GM12874 (cell line): ENCODE measurements around the gene CDK6.

Experiments used
- TF ChIP-seq, protein P1 (sequence below): IDR thresholded peaks from 2 replicates; pipeline ENCODE4 v1.5.1; 2011; ENCODE audit warnings: low read depth, mild to moderate bottlenecking, control low read depth, low read length, moderate library complexity; ENCODE audit not compliant: insufficient read depth

CDK6 gene

DNA sequence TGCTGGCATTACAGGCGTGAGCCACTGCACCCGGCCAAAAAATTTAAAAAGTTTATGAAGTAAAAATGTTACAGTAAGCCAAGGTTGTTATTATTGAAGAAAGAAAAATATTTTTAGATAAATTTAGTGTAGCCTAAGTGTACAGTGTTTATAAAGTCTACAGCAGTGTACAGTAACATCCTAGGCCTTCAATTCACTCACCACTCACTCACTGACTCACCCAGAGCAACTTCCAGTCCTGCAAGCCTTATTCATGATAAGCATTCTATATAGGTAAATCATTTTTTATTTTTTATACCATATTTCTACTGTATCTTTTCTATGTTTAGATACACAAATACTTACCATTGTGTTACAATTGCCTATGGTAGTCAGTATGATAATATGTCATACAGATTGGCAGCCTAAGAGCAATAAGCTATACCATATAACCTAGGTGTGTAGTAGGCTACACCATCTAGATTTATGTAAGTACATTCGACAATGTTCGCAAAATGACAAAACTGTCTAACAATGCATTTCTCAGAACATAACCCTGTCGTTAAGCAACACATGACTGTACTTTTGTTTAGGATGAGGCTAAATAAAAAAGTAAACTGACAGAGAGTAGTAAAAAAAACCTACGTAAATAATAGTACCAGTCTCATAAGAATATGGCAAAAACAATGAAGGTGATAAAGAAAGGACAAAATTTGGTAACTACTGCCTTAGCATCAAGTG, 168.4 kb downstream of the CDK6 start:
- TF ChIP-seq, protein P1, sequence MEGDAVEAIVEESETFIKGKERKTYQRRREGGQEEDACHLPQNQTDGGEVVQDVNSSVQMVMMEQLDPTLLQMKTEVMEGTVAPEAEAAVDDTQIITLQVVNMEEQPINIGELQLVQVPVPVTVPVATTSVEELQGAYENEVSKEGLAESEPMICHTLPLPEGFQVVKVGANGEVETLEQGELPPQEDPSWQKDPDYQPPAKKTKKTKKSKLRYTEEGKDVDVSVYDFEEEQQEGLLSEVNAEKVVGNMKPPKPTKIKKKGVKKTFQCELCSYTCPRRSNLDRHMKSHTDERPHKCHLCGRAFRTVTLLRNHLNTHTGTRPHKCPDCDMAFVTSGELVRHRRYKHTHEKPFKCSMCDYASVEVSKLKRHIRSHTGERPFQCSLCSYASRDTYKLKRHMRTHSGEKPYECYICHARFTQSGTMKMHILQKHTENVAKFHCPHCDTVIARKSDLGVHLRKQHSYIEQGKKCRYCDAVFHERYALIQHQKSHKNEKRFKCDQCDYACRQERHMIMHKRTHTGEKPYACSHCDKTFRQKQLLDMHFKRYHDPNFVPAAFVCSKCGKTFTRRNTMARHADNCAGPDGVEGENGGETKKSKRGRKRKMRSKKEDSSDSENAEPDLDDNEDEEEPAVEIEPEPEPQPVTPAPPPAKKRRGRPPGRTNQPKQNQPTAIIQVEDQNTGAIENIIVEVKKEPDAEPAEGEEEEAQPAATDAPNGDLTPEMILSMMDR = no peak

GRCh38 chr7:92665926-92666325, 170.4 kb downstream of the CDK6 start:
- TF ChIP-seq, protein P1 = no peak

DNA sequence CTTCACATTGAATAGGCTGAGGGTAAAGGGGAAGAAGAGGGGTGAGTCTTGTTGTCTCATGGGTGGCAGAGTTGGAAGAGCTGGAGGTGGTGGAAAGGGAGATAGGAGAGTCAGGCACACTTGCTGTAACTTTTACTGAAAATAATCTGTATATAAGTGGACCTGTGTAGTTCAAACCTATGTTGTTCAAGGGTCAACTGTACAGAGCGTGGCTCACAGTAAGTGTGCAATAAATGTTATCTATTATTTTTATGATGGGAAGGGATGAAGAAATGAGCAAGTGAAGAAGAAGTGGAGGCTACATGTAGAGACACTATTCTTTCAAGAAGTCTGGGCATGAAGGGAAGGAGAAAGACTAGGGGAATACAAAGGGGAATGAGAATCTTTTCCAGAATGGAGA, 174.7 kb downstream of the CDK6 start:
- TF ChIP-seq, protein P1 = no peak

DNA sequence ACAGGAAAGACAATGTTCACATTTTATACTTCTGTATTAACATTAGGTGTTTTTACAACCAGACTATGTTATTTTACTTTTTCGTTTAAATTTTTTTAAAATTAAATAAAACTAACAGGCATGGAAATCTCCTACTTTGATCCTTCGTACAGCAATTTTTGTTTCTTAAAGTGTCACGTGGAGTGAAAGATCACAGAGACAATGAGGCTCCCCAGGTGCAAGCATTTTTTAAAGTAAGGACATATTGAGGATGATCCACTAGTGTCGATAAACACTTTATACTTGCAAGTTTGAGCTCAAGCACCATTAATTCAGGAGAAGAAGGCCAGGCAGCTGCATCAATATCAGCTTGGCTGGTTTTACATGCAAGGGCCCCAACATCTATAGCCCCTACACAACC, 177.7 kb downstream of the CDK6 start:
- TF ChIP-seq, protein P1 = no peak

GRCh38 chr7:92657391-92657790, 179.0 kb downstream of the CDK6 start:
- TF ChIP-seq, protein P1 = no peak

DNA sequence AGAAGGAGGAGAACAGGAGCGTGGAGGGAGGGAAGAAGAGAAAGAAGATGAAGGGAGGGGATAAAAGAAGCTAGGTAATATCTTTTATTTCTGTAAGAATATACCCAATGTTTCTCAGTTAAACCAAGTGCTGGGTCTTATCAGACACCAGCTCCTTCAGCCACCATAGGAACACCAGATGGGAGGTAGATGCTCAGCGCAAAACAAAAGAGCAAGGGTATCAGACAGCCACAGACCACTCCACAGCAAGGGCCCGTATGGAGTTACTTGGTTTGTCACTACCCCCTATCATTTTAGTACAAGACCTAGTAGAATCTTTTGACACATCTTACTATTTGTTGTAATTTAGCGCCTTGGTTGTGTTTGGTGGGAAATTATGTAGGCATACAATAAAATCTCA, 180.3 kb downstream of the CDK6 start:
- TF ChIP-seq, protein P1 = no peak

DNA sequence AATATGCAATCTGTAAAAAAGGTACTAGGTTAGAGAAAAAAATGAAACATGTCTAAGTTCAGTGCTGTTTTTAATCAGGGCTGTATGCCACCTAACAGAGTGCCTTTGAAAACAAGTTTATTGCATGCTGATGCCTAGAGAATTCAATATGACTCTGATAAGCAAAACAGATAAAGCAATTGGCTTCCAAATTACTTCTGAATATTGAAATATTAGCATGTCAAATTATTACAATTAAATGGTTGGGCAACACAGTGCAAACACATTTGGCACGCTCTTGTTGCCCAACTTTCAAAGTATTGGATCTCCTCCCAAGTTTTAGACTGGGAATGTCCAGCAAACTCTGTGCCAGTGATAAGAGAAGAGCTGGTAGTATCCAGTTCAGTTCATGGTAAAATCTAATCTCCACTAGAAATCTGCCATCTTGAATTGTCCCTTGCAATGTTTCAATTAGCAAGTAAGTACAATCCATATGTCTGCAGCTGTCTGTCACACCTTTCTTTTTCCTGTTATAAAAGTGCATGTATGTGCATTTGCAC, 181.0 kb downstream of the CDK6 start:
- TF ChIP-seq, protein P1 = no peak
